OCI-LY1 (cell line): ENCODE measurements around the gene IFI27L1.

Experiments
- H2AFZ ChIP-seq: fragments of 200-600 bp; sonication (generic), shearing (Covaris generic); 2 replicates; pipeline ENCODE4 v1.6.0; 2014; ENCODE audit warnings: antibody characterized with exemption, mild to moderate bottlenecking, low read length
- H3F3A ChIP-seq: fragments of 200-600 bp; sonication (generic), shearing (Covaris generic); 2 replicates; pipeline ENCODE4 v1.6.0; 2014; ENCODE audit warnings: mild to moderate bottlenecking, antibody characterized with exemption, low read length, moderate library complexity; ENCODE audit not compliant: insufficient read depth
- H3K27ac ChIP-seq: fragments of 200-600 bp; sonication (generic); 2 replicates; pipeline ENCODE4 v1.5.1; 2014; ENCODE audit warnings: low read length, mixed run types, mild to moderate bottlenecking, low read depth; ENCODE audit not compliant: poor library complexity, severe bottlenecking
- H3K27me3 ChIP-seq: fragments of 200-600 bp; sonication (generic); 2 replicates; pipeline ENCODE4 v1.6.0; 2014; ENCODE audit warnings: antibody characterized with exemption, mild to moderate bottlenecking, low read length, moderate library complexity; ENCODE audit not compliant: insufficient read depth
- H3K36me3 ChIP-seq: fragments of 200-600 bp; sonication (generic); 2 replicates; pipeline ENCODE4 v1.6.1; 2014; ENCODE audit warnings: mild to moderate bottlenecking, antibody characterized with exemption, low read length, moderate library complexity, mixed read lengths; ENCODE audit not compliant: insufficient read depth
- H3K4me1 ChIP-seq: fragments of 200-600 bp; sonication (generic); 2 replicates; pipeline ENCODE4 v1.5.1; 2014; ENCODE audit warnings: mild to moderate bottlenecking, low read length, moderate library complexity; ENCODE audit not compliant: insufficient read depth, severe bottlenecking
- H3K4me2 ChIP-seq: fragments of 200-600 bp; sonication (generic), shearing (Covaris generic); 2 replicates; pipeline ENCODE4 v1.6.1; 2014; ENCODE audit warnings: low read length
- H3K4me3 ChIP-seq: fragments of 200-600 bp; sonication (generic); 2 replicates; pipeline ENCODE4 v1.5.1; 2014; ENCODE audit warnings: low read length, low read depth, mild to moderate bottlenecking, mixed read lengths; ENCODE audit not compliant: poor library complexity, severe bottlenecking
- H3K79me2 ChIP-seq: fragments of 200-600 bp; shearing (Covaris generic); 2 replicates; pipeline ENCODE4 v1.6.1; 2016; ENCODE audit warnings: mixed run types, low read length, mixed read lengths; ENCODE audit not compliant: insufficient read depth
- H3K9ac ChIP-seq: fragments of 200-600 bp; sonication (generic), shearing (Covaris generic); 2 replicates; pipeline ENCODE4 v1.6.1; 2014; ENCODE audit warnings: mild to moderate bottlenecking, low read length, mixed read lengths
- H3K9me2 ChIP-seq: fragments of 200-600 bp; sonication (generic), shearing (Covaris generic); 2 replicates; pipeline ENCODE4 v1.6.1; 2014; ENCODE audit warnings: low read depth, mild to moderate bottlenecking, low read length, mixed read lengths
- H3K9me3 ChIP-seq: fragments of 200-600 bp; shearing (Covaris generic); 2 replicates; pipeline ENCODE4 v1.6.1; 2014; ENCODE audit warnings: low read length, mixed read lengths
- H4K20me1 ChIP-seq: fragments of 200-600 bp; sonication (generic), shearing (Covaris generic); 2 replicates; pipeline ENCODE4 v1.6.0; 2016; ENCODE audit warnings: mild to moderate bottlenecking, low read length; ENCODE audit not compliant: insufficient read depth
- EZH2 ChIP-seq: fragments of 200-600 bp; sonication (generic), shearing (Covaris generic); IDR thresholded peaks from 2 replicates; pipeline ENCODE4 v1.8.0; 2017; ENCODE audit warnings: borderline replicate concordance, mixed run types, mild to moderate bottlenecking, antibody characterized with exemption, low read length, moderate library complexity, mixed read lengths
- TF ChIP-seq, protein P1 (sequence below): fragments of 200-600 bp; sonication (generic), shearing (Covaris generic); IDR thresholded peaks from 2 replicates; pipeline ENCODE4 v1.5.1; 2017; ENCODE audit warnings: mild to moderate bottlenecking, antibody characterized with exemption, low read length, moderate library complexity, mixed read lengths

IFI27L1 gene

DNA sequence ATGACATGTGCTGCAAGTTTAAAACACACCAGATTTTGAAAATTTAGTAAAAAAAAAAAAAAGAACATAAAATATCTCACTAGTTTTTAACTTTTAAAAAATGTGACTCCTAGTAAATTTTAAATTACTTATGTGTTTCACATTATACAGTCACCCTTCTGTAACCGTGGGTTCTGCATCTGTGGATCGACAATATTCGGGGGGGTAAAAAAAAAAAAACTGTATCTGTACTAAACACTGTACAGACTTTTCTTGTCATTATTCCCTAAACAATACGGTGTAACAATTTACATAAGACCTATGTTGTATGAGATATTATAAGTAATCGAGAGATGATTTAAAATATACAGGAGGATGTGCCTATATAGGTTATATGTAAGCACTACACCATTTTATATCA is 3.3 kb upstream of the IFI27L1 start:
- Histone ChIP-seq H3K27me3 (no peaks in the 10 kb centered on the region), H3K4me1 (peaks cover 44% of the 10 kb centered on the region), H3K79me2 (peaks cover 80% of the 10 kb centered on the region), H3K36me3 (peaks cover 70% of the 10 kb centered on the region), H3F3A (peaks cover 4% of the 10 kb centered on the region; the same call in 1 of the 2 replicates), H3K4me2 (peak overlapping the region; percentile 95; the same call in 1 of the 2 replicates), H3K27ac (no peak overlapping the region), H3K4me3 (peak overlapping the region; percentile 98), H3K9ac (no peak overlapping the region), H3K9me3 (peaks cover 19% of the 10 kb centered on the region), H4K20me1 (no peaks in the 10 kb centered on the region), H3K9me2 (no peaks in the 10 kb centered on the region), H2AFZ (no peak overlapping the region)
- TF ChIP-seq, protein P1, sequence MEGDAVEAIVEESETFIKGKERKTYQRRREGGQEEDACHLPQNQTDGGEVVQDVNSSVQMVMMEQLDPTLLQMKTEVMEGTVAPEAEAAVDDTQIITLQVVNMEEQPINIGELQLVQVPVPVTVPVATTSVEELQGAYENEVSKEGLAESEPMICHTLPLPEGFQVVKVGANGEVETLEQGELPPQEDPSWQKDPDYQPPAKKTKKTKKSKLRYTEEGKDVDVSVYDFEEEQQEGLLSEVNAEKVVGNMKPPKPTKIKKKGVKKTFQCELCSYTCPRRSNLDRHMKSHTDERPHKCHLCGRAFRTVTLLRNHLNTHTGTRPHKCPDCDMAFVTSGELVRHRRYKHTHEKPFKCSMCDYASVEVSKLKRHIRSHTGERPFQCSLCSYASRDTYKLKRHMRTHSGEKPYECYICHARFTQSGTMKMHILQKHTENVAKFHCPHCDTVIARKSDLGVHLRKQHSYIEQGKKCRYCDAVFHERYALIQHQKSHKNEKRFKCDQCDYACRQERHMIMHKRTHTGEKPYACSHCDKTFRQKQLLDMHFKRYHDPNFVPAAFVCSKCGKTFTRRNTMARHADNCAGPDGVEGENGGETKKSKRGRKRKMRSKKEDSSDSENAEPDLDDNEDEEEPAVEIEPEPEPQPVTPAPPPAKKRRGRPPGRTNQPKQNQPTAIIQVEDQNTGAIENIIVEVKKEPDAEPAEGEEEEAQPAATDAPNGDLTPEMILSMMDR: no peak
- TF ChIP-seq EZH2: no peak

DNA sequence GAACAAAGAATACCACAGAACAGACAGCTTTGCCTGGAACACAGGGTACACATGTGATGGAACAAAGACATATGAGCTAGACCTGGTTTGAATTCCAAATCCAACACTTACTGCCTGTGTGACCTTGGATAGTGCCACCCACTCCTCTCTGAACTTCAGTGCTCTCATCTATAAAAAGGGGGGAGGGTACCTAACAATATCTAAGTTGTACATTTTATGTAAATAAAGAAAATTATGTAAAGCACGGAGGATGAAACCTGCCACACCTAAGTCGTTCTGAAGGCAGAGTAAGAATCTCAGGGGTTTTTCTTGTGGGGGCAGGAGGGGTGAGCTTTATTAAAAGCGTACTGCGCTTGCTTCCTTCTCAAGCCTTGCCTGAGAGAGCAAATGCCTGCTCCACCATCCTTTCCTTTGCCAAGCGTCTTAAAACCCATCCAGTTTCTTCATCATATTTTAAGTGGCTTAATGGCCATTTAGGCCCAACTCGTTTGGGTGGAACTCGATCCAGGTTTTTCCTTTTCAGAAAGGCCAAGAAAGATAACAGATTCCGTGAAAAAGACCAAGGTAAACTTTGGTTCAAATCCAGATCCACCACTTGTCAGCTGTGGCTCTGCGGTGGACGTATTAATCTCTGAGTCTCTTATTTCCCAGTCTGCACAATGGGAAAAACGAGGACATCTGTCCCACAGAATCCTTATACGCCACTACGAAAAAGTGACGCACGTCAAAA is 1.1 kb upstream of the IFI27L1 start:
- no peak overlapping the region for H2AFZ ChIP-seq
- no peaks in the 10 kb centered on the region for H3F3A ChIP-seq
- TF ChIP-seq, protein P1: no peak
- TF ChIP-seq EZH2: no peak
- no peaks in the 10 kb centered on the region for H3K27me3 ChIP-seq
- no peaks in the 10 kb centered on the region for H3K9me2 ChIP-seq
- H3K4me1 ChIP-seq: peaks cover 44% of the 10 kb centered on the region
- peaks cover 58% of the 10 kb centered on the region for H3K79me2 ChIP-seq
- H3K4me2 ChIP-seq: peak overlapping the region; percentile 95
- peak overlapping the region; percentile 98 for H3K4me3 ChIP-seq
- H3K9me3 ChIP-seq: peaks cover 12% of the 10 kb centered on the region
- peak overlapping the region; percentile 97 for H3K9ac ChIP-seq
- peak overlapping the region; percentile 51 for H3K27ac ChIP-seq
- H4K20me1 ChIP-seq: no peaks in the 10 kb centered on the region
- peaks cover 52% of the 10 kb centered on the region for H3K36me3 ChIP-seq

DNA sequence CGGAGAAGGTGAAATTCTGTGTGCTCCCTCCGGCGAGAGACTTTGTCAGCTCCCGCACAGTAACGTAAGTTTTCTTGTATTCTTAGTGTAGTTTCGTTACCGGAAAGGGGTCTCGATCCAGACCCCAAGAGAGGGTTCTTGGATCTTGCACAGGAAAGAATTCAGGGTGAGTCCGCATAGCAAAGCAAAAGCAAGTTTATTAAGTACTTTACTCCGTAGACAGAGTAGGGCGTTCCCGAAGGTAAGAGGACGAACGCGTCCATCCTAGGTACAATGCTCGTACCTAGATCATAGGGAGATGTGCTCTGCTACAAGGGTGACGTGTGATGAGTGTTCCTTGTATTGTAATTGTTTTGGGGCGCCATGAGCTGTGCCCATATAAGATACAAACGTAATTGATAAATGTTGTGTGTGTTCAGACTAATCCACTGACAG is 293 bp downstream of the IFI27L1 start:
- TF ChIP-seq EZH2: no peak
- TF ChIP-seq, protein P1: no peak
- Histone ChIP-seq H3K9ac (peak overlapping the region; percentile 97), H3K4me2 (peak overlapping the region; percentile 95), H2AFZ (peak overlapping the region; percentile 92), H3K27ac (peak overlapping the region; percentile 51), H3K4me3 (peak overlapping the region; percentile 98), H3K9me2 (no peaks in the 10 kb centered on the region), H4K20me1 (no peaks in the 10 kb centered on the region), H3F3A (no peaks in the 10 kb centered on the region), H3K27me3 (no peaks in the 10 kb centered on the region), H3K36me3 (peaks cover 39% of the 10 kb centered on the region), H3K79me2 (peaks cover 45% of the 10 kb centered on the region), H3K9me3 (0 out of 2 replicates have a peak, but pooled peaks cover 5% of the 10 kb centered on the region), H3K4me1 (peaks cover 44% of the 10 kb centered on the region)
